ENCODE data around the gene AOAH.

The AOAH gene

GRCh38 chr7:36726311-36726710 is 2.0 kb upstream of the AOAH start:
- Histone ChIP-seq H4K20me1 (ENCODE audit: insufficient read depth, low read length) (no peaks in the 10 kb centered on the region), H3K27ac (ENCODE audit: low read length) (peak overlapping the region; percentile 8; the same call in 1 of the 2 replicates), H3K36me3 (ENCODE audit: insufficient read depth, low read length) (no peaks in the 10 kb centered on the region), H3K27me3 (ENCODE audit: insufficient read depth, low read length, poor library complexity) (no peaks in the 10 kb centered on the region), H3K79me2 (ENCODE audit: insufficient read depth, low read length) (no peaks in the 10 kb centered on the region), H3K4me3 (ENCODE audit: low read depth in 1 of 2, low read length in 2 of 2) (no peak overlapping the region), H2AFZ (ENCODE audit: low read depth, low read length) (no peak overlapping the region), H3K4me1 (ENCODE audit: insufficient read depth, low read length) (peaks cover 49% of the 10 kb centered on the region), H3K9me3 (ENCODE audit: insufficient read depth, low read length, severe bottlenecking) (no peaks in the 10 kb centered on the region), H3K9ac (ENCODE audit: low read depth, low read length) (no peak overlapping the region), H3K4me2 (ENCODE audit: insufficient read depth, low read length) (no peak overlapping the region)
- DNase-seq (no peak), ATAC-seq (ENCODE audit: insufficient read depth, low read depth) (no peak)
- TF ChIP-seq CTCF (IDR thresholded peaks at IDR 0.05; ENCODE audit: borderline replicate concordance, extremely low read depth, low read length, poor library complexity, severe bottlenecking) = no peak

- no peak for DNase-seq
- H4K20me1 ChIP-seq (ENCODE audit: insufficient read depth, low read length) = no peaks in the 10 kb centered on the region
- H3K9ac ChIP-seq (ENCODE audit: low read depth, low read length) = peak overlapping the region; percentile 52
- TF ChIP-seq EZH2 (IDR thresholded peaks at IDR 0.05; ENCODE audit: borderline replicate concordance, low read depth, low read length, severe bottlenecking) = no peak
- no peak for TF ChIP-seq CTCF (IDR thresholded peaks at IDR 0.05; ENCODE audit: borderline replicate concordance, extremely low read depth, low read length, poor library complexity, severe bottlenecking)
- no peak for ATAC-seq (ENCODE audit: insufficient read depth, low read depth)
- H2AFZ ChIP-seq (ENCODE audit: low read depth, low read length) = peak overlapping the region; percentile 64
- no peak overlapping the region; the same call in 1 of the 2 replicates for H3K4me2 ChIP-seq (ENCODE audit: insufficient read depth, low read length)
- no peaks in the 10 kb centered on the region for H3K79me2 ChIP-seq (ENCODE audit: insufficient read depth, low read length)
- peaks cover 49% of the 10 kb centered on the region for H3K4me1 ChIP-seq (ENCODE audit: insufficient read depth, low read length)
- H3K4me3 ChIP-seq (ENCODE audit: low read depth in 1 of 2, low read length in 2 of 2) = no peak overlapping the region
- no peaks in the 10 kb centered on the region for H3K27me3 ChIP-seq (ENCODE audit: insufficient read depth, low read length, poor library complexity)
- H3K9me3 ChIP-seq (ENCODE audit: insufficient read depth, low read length, severe bottlenecking) = no peaks in the 10 kb centered on the region
- H3K27ac ChIP-seq (ENCODE audit: low read length) = peak overlapping the region; percentile 87
- H3K36me3 ChIP-seq (ENCODE audit: insufficient read depth, low read length) = no peaks in the 10 kb centered on the region
Observed at GRCh38 chr7:36724996-36725395, 702 bp upstream of the AOAH start.

- H3K9me3 ChIP-seq (ENCODE audit: insufficient read depth, low read length, severe bottlenecking) = no peaks in the 10 kb centered on the region
- 0 out of 4 replicates have a peak overlapping the region, but pooled peaks of 1 of the 2 experiments have one; percentile 49 for H3K4me3 ChIP-seq (ENCODE audit: low read depth in 1 of 2, low read length in 2 of 2)
- no peak overlapping the region for H2AFZ ChIP-seq (ENCODE audit: low read depth, low read length)
- H3K9ac ChIP-seq (ENCODE audit: low read depth, low read length) = no peak overlapping the region
- no peak for DNase-seq
- H3K27ac ChIP-seq (ENCODE audit: low read length) = peak overlapping the region; percentile 87; the same call in 1 of the 2 replicates
- no peaks in the 10 kb centered on the region for H3K27me3 ChIP-seq (ENCODE audit: insufficient read depth, low read length, poor library complexity)
- H3K79me2 ChIP-seq (ENCODE audit: insufficient read depth, low read length) = no peaks in the 10 kb centered on the region
- no peak for ATAC-seq (ENCODE audit: insufficient read depth, low read depth)
- H3K4me2 ChIP-seq (ENCODE audit: insufficient read depth, low read length) = peak overlapping the region; percentile 55
- peaks cover 49% of the 10 kb centered on the region for H3K4me1 ChIP-seq (ENCODE audit: insufficient read depth, low read length)
- no peaks in the 10 kb centered on the region for H4K20me1 ChIP-seq (ENCODE audit: insufficient read depth, low read length)
- H3K36me3 ChIP-seq (ENCODE audit: insufficient read depth, low read length) = no peaks in the 10 kb centered on the region
- no peak for TF ChIP-seq CTCF (IDR thresholded peaks at IDR 0.05; ENCODE audit: borderline replicate concordance, extremely low read depth, low read length, poor library complexity, severe bottlenecking)
- TF ChIP-seq EZH2 (IDR thresholded peaks at IDR 0.05; ENCODE audit: borderline replicate concordance, low read depth, low read length, severe bottlenecking) = no peak
Observed at GRCh38 chr7:36723291-36723690, 1.0 kb downstream of the AOAH start.

Data from DND-41 (cell line).